Measurements from ENCODE around the gene AMBP.
"Not testable (repeated sequence)": the region's sequence is repeated elsewhere in the genome, so short reads cannot be mapped to it uniquely, and the experiment has no call there.

Gene AMBP

DNA sequence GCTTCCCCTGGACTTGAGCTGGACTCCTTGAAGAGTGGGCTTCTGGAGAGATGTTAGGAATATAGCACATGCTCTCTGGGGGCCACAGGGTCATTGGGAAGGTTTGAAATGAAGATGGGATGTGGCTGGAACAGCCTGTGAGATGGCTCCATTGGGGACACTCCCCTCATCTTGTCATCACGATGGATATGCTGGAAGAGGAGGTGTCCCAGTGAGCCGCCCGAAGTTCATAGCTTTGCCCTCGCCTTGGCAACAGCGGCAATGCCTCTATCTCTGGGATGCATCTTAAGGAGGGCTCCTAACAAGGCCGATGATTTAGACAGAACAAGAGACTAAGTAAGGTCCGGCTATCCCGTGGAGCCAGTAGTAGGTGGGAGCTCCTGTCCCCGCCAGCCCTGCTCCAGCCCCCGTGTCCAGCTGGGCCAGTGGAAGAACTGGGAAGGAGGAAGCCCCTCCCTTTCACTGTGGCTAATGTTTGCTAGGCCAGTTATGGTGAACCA is 23.9 kb downstream of the AMBP start:
- FAIRE-seq (no peak), DNase-seq (ENCODE audit: insufficient read length, low spot score) (no peak)

DNA sequence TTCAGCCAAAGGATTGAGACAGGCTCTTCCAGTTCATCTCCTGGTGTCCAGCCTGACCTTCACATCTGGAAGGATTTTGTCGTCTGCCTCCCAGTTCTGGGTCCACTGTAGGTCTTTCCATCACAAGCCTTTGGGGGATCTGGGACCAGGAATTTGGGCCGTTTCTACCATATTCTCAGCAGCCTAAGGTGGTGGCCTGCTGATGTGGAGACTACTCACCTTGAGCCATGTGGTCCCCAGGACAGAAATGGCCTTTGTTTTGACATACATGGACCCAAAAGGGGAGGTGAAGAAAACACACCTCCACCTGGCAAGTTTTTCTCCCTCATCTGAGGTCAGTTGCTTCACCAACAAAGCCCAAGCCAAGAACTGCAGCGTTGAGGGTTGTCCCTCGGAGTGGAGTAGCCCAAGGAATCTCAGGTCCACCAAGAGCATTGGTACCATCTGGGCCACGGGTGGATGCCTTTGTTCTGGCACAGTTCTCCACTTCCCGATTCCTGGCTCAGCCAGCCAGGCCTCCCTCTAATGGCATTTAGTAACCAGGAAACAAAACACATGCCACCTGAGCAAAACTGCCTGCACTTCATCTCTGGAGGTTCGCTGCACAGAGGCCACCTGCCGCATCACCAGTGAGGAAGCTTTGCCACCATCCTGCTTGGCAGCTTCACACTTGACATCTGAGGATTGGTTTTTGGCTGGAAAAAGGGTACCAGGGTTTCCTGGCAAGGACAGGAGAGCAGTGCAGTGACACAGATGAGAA is 24.7 kb downstream of the AMBP start:
- FAIRE-seq (no peak), DNase-seq (ENCODE audit: insufficient read length, low spot score) (no peak)

DNA sequence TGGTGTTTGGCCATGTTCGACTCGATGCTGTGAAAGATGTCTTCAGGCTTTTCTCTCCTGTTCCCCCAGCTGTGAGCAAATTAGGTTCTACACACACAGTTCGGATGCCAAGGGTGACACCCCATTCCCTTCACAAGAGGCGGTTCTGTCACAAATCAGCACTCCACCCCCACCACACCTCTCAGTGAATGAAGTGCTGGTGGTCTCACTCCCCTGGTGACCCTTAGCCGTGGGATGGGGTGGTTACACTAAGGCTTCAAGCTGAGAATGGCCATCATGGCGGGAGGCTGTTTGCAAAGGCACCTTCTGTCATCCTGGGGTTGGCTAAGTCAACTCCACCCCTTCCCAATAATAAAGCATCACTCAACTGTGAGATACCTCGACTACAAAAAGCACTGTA is 26.4 kb downstream of the AMBP start:
- no peak for DNase-seq (ENCODE audit: insufficient read length, low spot score)
- no peak for FAIRE-seq

DNA sequence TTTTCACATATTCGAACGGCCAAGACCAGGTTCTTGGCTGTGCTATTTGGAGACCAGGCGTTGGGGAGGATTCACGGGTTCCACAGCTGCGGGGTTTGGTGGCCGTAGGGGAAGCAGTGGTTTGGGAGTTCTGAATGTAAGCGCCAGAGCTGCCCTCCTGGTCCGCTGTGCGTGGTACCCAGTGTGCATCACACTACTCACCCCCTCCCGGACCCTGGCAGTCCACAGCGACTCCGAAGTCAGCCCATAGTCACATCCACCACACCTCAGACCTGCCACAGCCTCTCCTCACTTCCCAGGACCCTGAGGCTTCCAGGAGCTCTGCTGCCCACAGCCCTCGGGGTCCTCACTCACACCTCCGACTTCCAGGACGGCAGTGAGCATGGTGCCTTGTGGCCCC is 26.8 kb downstream of the AMBP start:
- no peak for DNase-seq (ENCODE audit: insufficient read length, low spot score)
- FAIRE-seq, result no peak

DNA sequence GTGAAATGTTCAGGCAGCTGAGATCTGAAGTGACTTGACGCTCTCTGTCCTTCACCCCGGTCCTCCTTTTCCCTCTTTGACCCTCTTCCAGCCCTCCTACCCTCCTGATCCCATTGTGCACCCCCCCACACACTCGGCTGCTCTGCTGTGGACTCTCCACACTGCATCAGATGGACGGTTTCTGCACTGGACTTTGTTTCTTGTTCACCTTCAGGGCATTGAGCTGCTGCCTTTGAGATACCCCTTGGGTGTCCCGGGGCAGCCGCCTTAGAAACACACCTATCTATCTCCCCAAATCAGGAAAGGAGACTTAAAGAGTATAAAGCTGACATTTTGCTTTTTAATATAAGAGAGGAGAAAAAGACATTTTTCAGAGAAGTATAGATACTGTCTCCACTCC is 27.5 kb downstream of the AMBP start:
- DNase-seq (ENCODE audit: insufficient read length, low spot score), result no peak
- FAIRE-seq, result no peak

DNA sequence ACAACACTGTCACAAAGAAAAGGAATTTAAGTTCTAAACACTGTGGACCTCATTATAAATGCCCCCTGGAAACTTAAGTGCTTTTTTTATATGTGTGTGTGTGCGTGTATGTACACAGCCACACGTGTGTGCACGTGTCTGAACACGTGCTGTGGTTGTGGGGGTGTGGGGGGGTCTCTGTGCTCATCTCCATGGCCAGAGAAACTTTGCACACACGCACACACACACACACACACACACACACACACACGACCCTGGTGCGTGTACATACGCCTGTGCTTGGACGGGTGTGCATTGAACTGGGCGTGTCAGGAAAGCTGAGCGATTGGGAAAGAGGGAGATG is 27.9 kb downstream of the AMBP start:
- no peak for DNase-seq (ENCODE audit: insufficient read length, low spot score)
- FAIRE-seq, result no peak

DNA sequence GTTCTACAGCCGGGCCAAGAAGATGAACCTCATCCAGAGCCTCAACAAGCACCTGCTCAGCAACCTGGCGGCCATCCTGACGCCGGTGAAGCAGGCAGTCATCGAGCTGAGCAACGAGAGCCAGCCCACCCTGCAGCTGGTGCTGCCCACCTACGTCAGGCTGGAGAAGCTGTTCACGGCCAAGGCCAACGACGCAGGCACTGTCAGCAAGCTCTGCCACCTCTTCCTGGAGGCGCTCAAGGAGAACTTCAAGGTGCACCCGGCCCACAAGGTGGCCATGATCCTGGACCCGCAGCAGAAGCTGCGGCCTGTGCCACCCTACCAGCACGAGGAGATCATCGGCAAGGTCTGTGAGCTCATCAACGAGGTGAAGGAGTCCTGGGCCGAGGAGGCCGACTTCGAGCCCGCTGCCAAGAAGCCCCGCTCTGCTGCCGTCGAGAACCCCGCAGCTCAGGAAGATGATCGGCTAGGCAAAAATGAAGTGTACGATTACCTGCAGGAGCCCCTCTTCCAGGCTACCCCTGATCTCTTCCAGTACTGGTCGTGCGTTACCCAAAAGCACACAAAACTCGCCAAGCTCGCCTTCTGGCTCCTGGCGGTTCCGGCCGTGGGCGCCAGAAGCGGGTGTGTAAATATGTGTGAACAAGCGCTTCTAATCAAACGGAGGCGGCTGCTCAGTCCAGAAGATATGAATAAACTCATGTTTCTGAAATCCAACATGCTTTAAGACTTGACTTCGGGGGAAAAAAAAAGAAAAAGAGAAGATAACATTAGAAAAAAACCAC is 28.5 kb downstream of the AMBP start:
- DNase-seq (ENCODE audit: insufficient read length, low spot score), result no peak
- FAIRE-seq, result no peak

DNA sequence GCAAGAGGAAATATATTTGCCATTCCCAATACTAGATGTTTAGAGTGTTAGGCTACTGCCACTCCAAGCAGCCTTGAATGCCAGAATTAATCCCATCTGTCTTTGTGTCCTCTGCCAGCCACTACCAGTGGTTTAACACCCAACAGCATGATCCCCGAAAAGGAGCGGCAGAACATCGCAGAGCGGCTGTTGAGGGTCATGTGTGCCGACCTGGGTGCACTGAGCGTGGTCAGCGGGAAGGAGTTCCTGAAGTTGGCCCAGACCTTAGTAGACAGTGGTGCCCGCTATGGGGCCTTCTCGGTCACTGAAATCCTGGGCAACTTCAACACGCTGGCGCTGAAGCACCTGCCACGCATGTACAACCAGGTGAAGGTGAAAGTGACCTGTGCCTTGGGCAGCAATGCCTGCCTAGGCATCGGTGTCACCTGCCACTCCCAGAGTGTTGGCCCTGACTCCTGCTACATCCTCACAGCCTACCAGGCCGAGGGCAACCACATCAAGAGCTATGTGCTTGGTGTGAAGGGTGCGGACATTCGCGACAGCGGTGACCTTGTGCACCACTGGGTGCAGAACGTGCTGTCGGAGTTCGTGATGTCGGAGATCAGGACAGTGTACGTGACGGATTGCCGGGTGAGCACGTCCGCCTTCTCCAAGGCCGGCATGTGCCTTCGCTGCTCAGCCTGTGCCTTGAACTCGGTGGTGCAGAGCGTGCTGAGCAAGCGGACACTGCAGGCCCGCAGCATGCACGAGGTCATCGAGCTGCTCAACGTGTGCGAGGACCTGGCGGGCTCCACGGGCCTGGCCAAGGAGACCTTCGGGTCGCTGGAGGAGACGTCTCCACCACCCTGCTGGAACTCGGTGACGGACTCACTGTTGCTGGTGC is 29.3 kb downstream of the AMBP start:
- no peak for DNase-seq (ENCODE audit: insufficient read length, low spot score)
- no peak for FAIRE-seq

DNA sequence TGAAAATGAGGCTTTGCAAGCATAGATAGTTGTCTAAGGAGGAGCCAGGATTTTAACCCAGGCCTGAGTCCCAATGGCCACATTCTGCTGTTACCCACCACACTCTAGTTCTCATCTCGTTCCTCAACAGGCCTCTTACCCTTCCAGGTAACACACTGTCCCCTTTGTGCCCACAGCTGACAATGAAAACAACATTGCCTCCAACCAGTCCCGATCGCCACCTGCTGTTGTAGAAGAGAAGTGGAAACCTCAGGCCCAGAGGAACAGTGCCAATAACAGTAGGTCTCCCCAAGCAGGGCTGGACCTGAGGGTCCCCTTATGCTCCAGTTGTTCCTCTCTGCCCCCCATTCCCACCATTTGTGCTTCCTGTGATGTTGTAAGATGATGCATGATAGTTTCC is 30.4 kb downstream of the AMBP start:
- FAIRE-seq (no peak), DNase-seq (ENCODE audit: insufficient read length, low spot score) (no peak)

DNA sequence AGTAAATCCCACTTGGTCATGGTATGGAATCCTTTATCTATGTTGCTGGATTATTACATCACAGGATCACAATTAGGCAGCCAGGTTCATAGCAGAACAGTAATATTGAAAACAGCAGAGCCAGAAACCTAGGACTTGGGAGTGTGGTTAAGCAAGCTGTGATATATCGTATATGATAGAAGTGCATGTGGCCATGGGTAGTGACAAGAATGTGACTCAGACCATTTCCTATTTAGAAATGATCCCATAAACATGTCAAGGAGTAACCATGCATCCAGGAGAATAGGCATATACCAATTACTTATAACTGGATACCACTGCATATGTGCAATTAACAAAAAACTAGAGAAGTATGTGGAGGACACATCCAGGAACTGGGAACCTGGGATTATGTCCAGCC is 31.2 kb downstream of the AMBP start:
- DNase-seq (ENCODE audit: insufficient read length, low spot score) (no peak), FAIRE-seq (no peak)

DNA sequence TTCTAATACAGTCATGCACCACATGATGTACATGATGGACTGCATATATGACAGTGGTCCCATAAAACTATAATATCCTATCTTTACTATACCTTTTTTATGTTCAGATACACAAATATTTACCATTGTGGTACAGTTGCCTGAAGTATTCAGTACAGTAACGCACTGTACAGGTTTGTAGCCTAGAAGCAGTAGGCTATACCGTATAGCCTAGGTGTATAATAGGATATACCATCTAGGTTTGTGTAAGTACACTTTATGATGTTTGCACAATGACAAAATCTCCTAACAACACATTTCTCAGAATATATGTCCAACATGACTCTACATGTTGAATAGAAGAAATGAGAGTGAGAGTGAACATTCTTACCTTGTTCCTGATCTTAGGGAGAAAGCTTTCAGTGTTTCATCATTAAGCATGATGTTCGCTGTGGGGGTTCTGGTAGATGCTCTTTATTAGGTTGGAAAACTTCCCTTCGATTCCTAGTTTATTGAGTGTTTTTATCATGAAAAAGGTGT is 31.8 kb downstream of the AMBP start:
- DNase-seq (ENCODE audit: insufficient read length, low spot score) (no peak), FAIRE-seq (no peak)

DNA sequence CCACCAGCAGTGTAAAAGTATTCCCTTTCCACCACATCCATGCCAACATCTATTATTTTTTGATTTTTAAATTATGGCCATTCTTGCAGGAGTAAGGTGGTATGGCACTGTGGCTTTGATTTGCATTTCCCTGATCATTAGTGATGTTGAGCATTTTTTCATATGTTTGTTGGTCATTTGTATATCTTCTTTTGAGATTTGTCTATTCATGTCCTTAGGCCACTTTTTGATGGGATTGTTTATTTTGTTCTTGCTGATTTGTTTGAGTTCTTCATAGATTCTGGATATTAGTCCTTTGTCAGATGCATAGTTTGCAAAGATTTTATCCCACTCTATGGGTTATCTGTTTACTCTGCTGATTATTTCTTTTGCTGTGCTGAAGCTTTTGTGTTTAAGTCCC is 34.4 kb downstream of the AMBP start:
- not testable (repeated sequence) for FAIRE-seq; DNase-seq (ENCODE audit: insufficient read length, low spot score)

DNA sequence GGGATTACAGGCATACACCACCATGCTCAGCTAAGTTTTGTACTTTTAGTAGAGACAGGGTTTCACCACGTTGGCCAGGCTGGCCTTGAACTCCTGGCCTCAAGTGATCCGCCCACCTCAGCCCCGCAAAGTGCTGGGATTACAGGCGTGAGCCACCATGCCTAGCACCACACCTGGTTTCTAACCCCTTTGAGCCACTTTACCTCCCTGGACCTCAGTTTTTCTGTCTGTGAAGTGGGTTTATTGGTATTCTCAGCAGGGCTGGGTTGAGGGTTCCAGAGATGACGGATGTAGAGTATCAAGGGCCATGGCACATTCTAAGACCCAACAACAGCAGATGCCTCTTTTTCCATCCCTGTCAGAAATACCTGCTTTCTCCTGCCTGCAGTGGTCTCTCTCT is 38.6 kb downstream of the AMBP start:
- DNase-seq (ENCODE audit: insufficient read length, low spot score), result no peak
- FAIRE-seq, result no peak

DNA sequence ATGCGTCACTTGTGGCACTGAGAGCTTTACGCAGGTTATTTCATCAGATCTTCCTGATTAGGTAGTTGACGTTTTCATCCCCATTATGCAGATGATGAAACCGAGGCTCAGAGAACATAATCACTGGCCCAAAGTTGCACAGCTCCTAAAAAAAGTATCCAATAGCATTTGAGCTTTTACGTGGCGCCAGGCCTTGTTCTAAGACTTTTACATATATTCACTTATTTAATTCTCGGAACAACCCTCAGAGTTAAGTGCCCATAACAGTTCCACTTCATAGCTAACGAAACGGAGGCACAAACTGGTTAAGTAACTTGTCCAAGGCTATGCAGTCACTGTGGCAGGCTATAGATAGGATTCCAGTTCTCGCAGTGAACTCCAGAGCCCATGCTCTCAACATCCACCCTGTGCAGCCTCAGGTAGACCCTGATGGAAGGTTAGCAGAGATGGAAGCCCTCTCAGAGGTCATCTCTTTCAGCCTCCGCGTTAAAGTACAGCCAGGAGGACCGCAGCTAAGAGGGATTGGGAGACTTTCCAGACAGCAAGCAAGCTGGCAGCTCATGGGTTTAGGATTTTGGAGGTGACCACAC is 39.3 kb downstream of the AMBP start:
- DNase-seq (ENCODE audit: insufficient read length, low spot score) (no peak), FAIRE-seq (no peak)

DNA sequence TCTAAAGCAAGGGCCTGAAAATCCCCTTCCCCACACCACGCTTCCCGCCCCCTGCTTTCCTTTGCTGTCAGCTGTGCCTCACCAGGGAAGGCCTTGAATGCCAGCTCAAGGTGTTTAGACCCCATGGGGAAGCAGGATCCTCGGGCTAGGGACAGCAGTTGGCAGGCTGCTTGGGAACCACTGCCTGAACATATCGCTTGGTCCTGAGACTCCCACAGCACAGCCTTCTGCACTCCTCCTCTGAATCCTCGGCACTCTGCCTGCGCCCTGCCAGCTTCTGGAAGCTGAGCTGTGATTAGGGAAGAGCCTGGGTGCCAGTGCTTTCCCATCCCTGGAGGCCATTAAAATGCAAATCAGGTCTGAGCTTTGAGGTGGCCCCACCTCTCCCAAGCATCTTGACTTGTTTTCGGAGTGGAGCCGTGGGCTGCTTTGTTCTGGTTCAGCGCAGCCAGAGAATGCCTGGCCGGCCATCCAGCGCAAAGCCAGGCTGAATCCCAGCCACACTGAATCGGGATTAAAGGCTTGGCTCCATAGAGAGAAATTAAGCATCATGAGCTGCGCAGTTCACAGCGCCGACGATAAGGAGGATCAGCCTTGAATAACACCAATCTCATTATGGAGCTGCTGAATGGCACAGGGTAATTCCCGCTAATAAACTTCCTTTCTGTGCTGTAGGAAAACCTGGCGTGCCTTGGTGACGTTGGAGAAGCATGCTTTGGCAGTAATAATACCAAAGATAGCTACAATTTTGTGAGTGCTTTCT is 40.0 kb downstream of the AMBP start:
- DNase-seq (ENCODE audit: insufficient read length, low spot score) (no peak), FAIRE-seq (no peak)

DNA sequence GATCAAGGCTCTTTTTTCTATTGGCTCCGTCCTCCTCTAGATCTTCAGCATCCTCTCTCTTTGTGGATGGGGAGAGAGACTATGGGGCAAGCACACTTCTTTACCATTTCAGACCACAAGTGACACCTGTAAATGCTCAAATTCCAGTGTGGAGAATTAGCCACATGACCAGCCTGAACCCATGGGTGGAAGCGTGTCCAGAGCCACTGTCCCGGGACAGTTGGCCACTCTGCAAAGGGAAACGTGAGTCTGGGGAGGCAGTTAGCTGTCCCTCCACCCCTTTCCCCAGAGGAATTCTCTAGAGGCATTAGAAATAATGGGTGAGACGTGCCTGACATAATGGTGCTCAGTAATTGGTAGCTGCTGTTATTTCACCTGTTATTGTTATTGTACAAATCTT is 40.9 kb downstream of the AMBP start:
- no peak for DNase-seq (ENCODE audit: insufficient read length, low spot score)
- no peak for FAIRE-seq

DNA sequence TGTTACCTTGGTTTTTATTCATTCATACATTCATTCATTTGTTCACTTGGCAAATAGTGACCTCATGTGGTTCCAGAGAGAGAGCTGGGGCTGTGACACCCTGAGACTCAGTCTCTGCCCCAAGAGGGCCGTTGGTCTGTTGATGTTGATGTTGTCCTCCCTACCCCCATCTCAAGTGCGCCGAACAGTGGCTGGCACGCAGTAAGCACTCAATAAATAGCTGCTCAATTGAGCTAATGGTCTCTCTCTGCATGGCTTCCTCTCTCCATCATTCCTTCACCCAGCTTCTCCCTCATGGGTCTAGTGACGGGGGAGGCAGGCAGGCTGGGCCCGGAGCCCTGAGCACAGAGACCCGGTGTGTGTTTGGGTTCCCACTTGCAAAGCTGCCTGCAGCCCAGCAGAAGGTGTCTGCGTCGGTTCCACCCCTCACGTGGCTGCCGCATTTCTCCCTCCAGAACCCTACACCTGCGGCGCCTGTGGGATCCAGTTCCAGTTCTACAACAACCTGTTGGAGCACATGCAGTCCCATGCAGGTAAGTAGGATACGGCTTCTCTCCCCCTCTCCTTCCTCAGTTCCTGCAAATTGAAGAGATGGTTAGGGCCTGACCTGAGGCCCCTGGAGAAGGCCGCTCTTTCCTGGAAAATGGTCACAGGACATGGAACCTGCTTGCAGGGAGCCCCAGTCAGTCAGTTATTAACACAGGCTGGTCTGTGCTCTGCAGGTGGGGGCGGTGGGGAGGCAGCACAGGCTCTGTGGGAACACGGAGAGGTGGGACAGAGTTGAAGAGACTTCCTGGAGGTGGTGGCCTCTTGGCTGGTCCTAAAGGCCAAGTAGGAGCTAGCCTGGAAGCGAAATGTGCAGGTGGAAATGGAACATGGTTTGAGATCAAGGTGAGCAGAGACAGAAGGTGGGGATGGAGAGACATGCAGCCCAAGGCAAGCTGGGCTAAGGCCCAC is 42.0 kb downstream of the AMBP start:
- no peak for FAIRE-seq
- no peak for DNase-seq (ENCODE audit: insufficient read length, low spot score)

DNA sequence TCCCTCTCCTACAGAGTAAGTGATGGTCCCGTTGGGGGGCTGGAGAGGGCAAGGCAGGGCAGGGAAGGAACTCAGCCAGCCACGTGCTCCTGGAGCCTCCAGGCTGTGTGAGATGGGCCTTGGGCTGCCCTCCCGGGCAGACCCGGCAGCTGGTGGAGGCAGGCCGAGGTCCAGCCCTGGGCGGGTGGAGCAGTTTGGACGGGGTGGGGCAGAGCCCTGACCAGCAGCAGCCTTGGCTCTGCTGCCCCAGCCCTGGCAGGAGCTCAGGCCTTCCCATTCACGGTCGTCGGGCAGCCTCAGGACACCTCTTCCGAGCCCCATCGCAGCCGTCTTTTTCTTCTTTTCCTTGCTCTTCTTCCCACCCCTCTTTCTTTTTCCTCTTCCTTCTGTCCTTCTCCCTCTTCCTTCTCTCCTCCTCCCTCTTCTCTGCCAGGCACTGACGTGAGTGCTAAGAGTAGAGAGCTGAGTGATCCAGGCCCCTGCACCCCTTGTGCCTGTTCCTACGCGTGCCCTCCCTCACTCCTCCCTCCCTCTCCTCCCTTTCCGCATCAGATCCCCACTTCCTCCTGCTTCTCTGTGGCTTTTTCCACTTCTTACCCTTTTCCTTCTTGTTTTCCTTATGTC is 42.8 kb downstream of the AMBP start:
- no peak for FAIRE-seq
- no peak for DNase-seq (ENCODE audit: insufficient read length, low spot score)
